Liver (tissue), 9 donors: ENCODE results near the gene MEGF6. TPM values are rescaled to one million over a fixed set of nuclear protein-coding genes. Genes with fewer than 3 reads are reported as not detected.
"Not testable (repeated sequence)": the region's sequence is repeated elsewhere in the genome, so short reads cannot be mapped to it uniquely, and the experiment has no call there.

ENCODE experiments used
- DNase-seq: peaks from one replicate; pipeline ENCODE4 v3.0.0-alpha.2; 2017; ENCODE audit warnings: low spot score
- H3K27ac ChIP-seq, 2 donors: one replicate each; pipeline ENCODE4 v1.7.0; 2013; ENCODE audit warnings: inconsistent platforms in 2 of 2, low read length in 2 of 2, control low read depth in 1 of 2, low read depth in 1 of 2, mild to moderate bottlenecking in 1 of 2
- H3K27me3 ChIP-seq, 4 donors: one replicate each; pipeline versions ENCODE4 v1.6.1 to v1.7.0; 2013; ENCODE audit warnings: low read length in 3 of 4, inconsistent platforms in 1 of 4, mild to moderate bottlenecking in 1 of 4, moderate library complexity in 1 of 4; ENCODE audit not compliant: control insufficient read depth in 4 of 4, insufficient read depth in 4 of 4
- H3K36me3 ChIP-seq, 4 donors: one replicate each; pipeline versions ENCODE4 v1.6.1 to v1.7.0; 2013; ENCODE audit warnings: low read length in 3 of 4, mild to moderate bottlenecking in 3 of 4, low read depth in 1 of 4, moderate library complexity in 1 of 4; ENCODE audit not compliant: control insufficient read depth in 4 of 4, insufficient read depth in 3 of 4
- H3K4me1 ChIP-seq, 4 donors: one replicate each; pipeline versions ENCODE4 v1.6.1 to v1.7.0; 2013; ENCODE audit warnings: low read length in 3 of 4, mild to moderate bottlenecking in 3 of 4, moderate library complexity in 1 of 4; ENCODE audit not compliant: control insufficient read depth in 4 of 4, insufficient read depth in 4 of 4
- H3K4me3 ChIP-seq, 3 donors: one replicate each; pipeline versions ENCODE4 v1.6.1 to v1.7.0; 2013; ENCODE audit warnings: low read length in 3 of 3, control low read depth in 1 of 3, low read depth in 1 of 3, mild to moderate bottlenecking in 1 of 3
- H3K9ac ChIP-seq, 2 donors: one replicate each; pipeline ENCODE4 v1.7.0; 2013; ENCODE audit warnings: low read length in 2 of 2, mild to moderate bottlenecking in 2 of 2, moderate library complexity in 2 of 2, control low read depth in 1 of 2, low read depth in 1 of 2
- H3K9me3 ChIP-seq, 4 donors: one replicate each; pipeline versions ENCODE4 v1.6.1 to v1.7.0; 2013; ENCODE audit warnings: low read length in 3 of 4; ENCODE audit not compliant: control insufficient read depth in 4 of 4
- ATF3 ChIP-seq: IDR thresholded peaks from 2 replicates; pipeline ENCODE4 v1.6.1; 2016; ENCODE audit warnings: antibody characterized with exemption
- EGR1 ChIP-seq, 2 donors: IDR thresholded peaks; 2 replicates each; pipeline ENCODE4 v1.6.1; 2016 to 2018; ENCODE audit warnings: antibody characterized with exemption in 2 of 2, low read depth in 2 of 2
- FOXA1 ChIP-seq: IDR thresholded peaks from 2 replicates; pipeline ENCODE4 v1.6.1; 2016; ENCODE audit warnings: antibody characterized with exemption
- FOXA2 ChIP-seq: IDR thresholded peaks from 2 replicates; pipeline ENCODE4 v1.6.1; 2016; ENCODE audit warnings: antibody characterized with exemption
- GABPA ChIP-seq, 2 donors: IDR thresholded peaks in 1 of 2; conservative IDR thresholded peaks in 1 of 2; 2 replicates each; pipeline ENCODE4 v1.6.1; 2016; ENCODE audit warnings: antibody characterized with exemption in 2 of 2, mild to moderate bottlenecking in 1 of 2, moderate library complexity in 1 of 2
- HNF4G ChIP-seq: IDR thresholded peaks from 2 replicates; pipeline ENCODE4 v1.6.1; 2016; ENCODE audit warnings: antibody characterized with exemption
- NR2F2 ChIP-seq: IDR thresholded peaks from 2 replicates; pipeline ENCODE4 v1.6.1; 2016; ENCODE audit warnings: antibody characterized with exemption
- RAD21 ChIP-seq, 2 donors: IDR thresholded peaks; 2 replicates each; pipeline ENCODE4 v1.6.1; 2016; ENCODE audit warnings: antibody characterized with exemption in 2 of 2, mild to moderate bottlenecking in 2 of 2
- REST ChIP-seq: IDR thresholded peaks from 2 replicates; pipeline ENCODE4 v1.6.1; 2016; ENCODE audit warnings: antibody characterized with exemption, mild to moderate bottlenecking
- RXRA ChIP-seq, 2 donors: IDR thresholded peaks; 2 replicates each; pipeline ENCODE4 v1.6.1; 2017 to 2018; ENCODE audit warnings: antibody characterized with exemption in 2 of 2, mild to moderate bottlenecking in 1 of 2
- SP1 ChIP-seq: IDR thresholded peaks from 2 replicates; pipeline ENCODE4 v1.6.1; 2018; ENCODE audit warnings: antibody characterized with exemption, mild to moderate bottlenecking
- TAF1 ChIP-seq: conservative IDR thresholded peaks from 2 replicates; pipeline ENCODE4 v1.6.1; 2016; ENCODE audit warnings: antibody characterized with exemption, mild to moderate bottlenecking
- ZBTB33 ChIP-seq: IDR thresholded peaks from 2 replicates; pipeline ENCODE4 v1.6.1; 2016; ENCODE audit warnings: antibody characterized with exemption
- WGBS: extraction: QIAGEN DNeasy Blood & Tissue Kit; methylation state at CpG from one replicate; pipeline ENCODE4 v1.1.7; 2013; 5-methylcytosine and 5-hydroxymethylcytosine counted together
- polyA plus RNA-seq, 2 donors: library from polyadenylated mRNA; stranded (reverse) in 1 of 2; unstranded in 1 of 2; fragments of 200-250 nt in 1 of 2; fragments of >200 nt in 1 of 2; fragmentation: Nextera tagmentation in 1 of 2; extraction: Ambion mirVana in 1 of 2; gene quantifications; one replicate each; pipeline versions ENCODE4 v1.2.1 to v1.2.3, GENCODE V29; 2013 to 2015
- total RNA-seq, 2 donors: library from RNA; depleted of rRNA; stranded (reverse); fragments of >200 nt; gene quantifications; one replicate each; pipeline ENCODE4 v1.2.3, GENCODE V29; 2014
- donor health status: healthy.
- donor health status: healthy.
- donor health status: healthy.
- donor health status: healthy.
- donor health status: healthy.

MEGF6 gene
- total and polyA plus RNA-seq, 4 donors: 1.3 to 11.0 (median 4.0) TPM

GRCh38 chr1:3584915-3585314, 26.4 kb downstream of the MEGF6 start:
- no peaks in the 10 kb centered on the region for H3K4me1 ChIP-seq
- no peak overlapping the region for H3K27ac ChIP-seq
- no peak overlapping the region for H3K4me3 ChIP-seq
- no peak overlapping the region for H3K9ac ChIP-seq
- DNase-seq: no peak
- H3K27me3 ChIP-seq: no peaks in the 10 kb centered on the region
- H3K9me3 ChIP-seq: no peaks in the 10 kb centered on the region
- 86% methylated on average over 7 of the region's 7 CpGs for WGBS
- no peaks in the 10 kb centered on the region for H3K36me3 ChIP-seq
- TF ChIP-seq RAD21 (IDR thresholded peaks at IDR 0.05): no peak
- no peak for TF ChIP-seq REST
- no peak for TF ChIP-seq FOXA1
- no peak for TF ChIP-seq FOXA2
- TF ChIP-seq ZBTB33: no peak
- TF ChIP-seq SP1: no peak

- H3K4me3 ChIP-seq, H3K9me3 ChIP-seq, H3K27ac ChIP-seq, H3K27me3 ChIP-seq, H3K4me1 ChIP-seq, H3K36me3 ChIP-seq, H3K9ac ChIP-seq, DNase-seq: not testable (repeated sequence)
- 85% methylated on average over 21 of the region's 21 CpGs for WGBS
Observed at GRCh38 chr1:3583751-3584150, 27.6 kb downstream of the MEGF6 start.

- TF ChIP-seq NR2F2: peak; percentile 27
- TF ChIP-seq GABPA (IDR thresholded peaks at IDR 0.05 in 1 of 2, conservative IDR thresholded peaks at IDR 0.05 in 1 of 2): no peak
- TF ChIP-seq EGR1 (IDR thresholded peaks at IDR 0.05; ENCODE audit: low read depth in 2 of 2): no peak
- no peak for TF ChIP-seq FOXA2
- no peak for TF ChIP-seq ATF3
- TF ChIP-seq TAF1: no peak
- TF ChIP-seq FOXA1: no peak
- TF ChIP-seq RXRA (IDR thresholded peaks at IDR 0.05): no peak
- TF ChIP-seq HNF4G: no peak
- no peaks in the 10 kb centered on the region for H3K4me1 ChIP-seq
- no peaks in the 10 kb centered on the region for H3K27me3 ChIP-seq
- DNase-seq: no peak
- 57% methylated on average over 16 of the region's 16 CpGs for WGBS
- no peaks in the 10 kb centered on the region for H3K36me3 ChIP-seq
- H3K9me3 ChIP-seq: no peaks in the 10 kb centered on the region
- no peak overlapping the region for H3K27ac ChIP-seq
- no peak overlapping the region for H3K4me3 ChIP-seq
- H3K9ac ChIP-seq: no peak overlapping the region
Observed at GRCh38 chr1:3581296-3582036, 29.8 kb downstream of the MEGF6 start.
